ENCODE data around the gene CD58. TPM values are rescaled to one million over a fixed set of nuclear protein-coding genes. Genes with fewer than 3 reads are reported as not detected.

Gene CD58
- total RNA-seq, 1 experiment from 2014 or later, result 5.3 TPM

- CTCF ChIA-PET, result interaction anchor here (0.7 to 4.9 kb wide), 4 partner anchors 8 to 1388 kb away, joined by 3 to 32 read pairs (median 15); no protein-coding TSS in a partner anchor
- POLR2A ChIA-PET, result interaction anchor here (0.7 kb wide), 1 partner anchor 162 kb away, joined by 4 read pairs; no protein-coding TSS in a partner anchor
- DNase-seq (ENCODE audit: low spot score) (no peak), ATAC-seq (no peak)
- Mint-ChIP-seq H3K27me3 (ENCODE audit: low read depth) (no peaks in the 10 kb centered on the region), H3K9me3 (no peaks in the 10 kb centered on the region), H3K27ac (no peak overlapping the region), H3K36me3 (no peaks in the 10 kb centered on the region), H3K4me1 (peaks cover 30% of the 10 kb centered on the region), H3K4me3 (no peak overlapping the region)
- TF ChIP-seq ZNF263 (CRISPR knock-in tag; IDR thresholded peaks at IDR 0.05; ENCODE audit: low read depth) (no peak), TEAD4 (CRISPR knock-in tag; IDR thresholded peaks at IDR 0.05) (no peak), ATF3 (CRISPR knock-in tag; conservative IDR thresholded peaks at IDR 0.05) (no peak), GTF2I (CRISPR knock-in tag; conservative IDR thresholded peaks at IDR 0.05) (no peak), AFF4 (CRISPR knock-in tag; IDR thresholded peaks at IDR 0.05; ENCODE audit: borderline replicate concordance) (no peak), ZNF138 (CRISPR knock-in tag; conservative IDR thresholded peaks at IDR 0.05) (no peak), ATF2 (CRISPR knock-in tag; IDR thresholded peaks at IDR 0.05; ENCODE audit: borderline replicate concordance, low read depth) (no peak), MYBL2 (CRISPR knock-in tag; IDR thresholded peaks at IDR 0.05) (no peak), ATF6 (CRISPR knock-in tag; IDR thresholded peaks at IDR 0.05) (no peak), E2F5 (CRISPR knock-in tag; IDR thresholded peaks at IDR 0.05) (no peak), ZNF512 (CRISPR knock-in tag; IDR thresholded peaks at IDR 0.05; ENCODE audit: borderline replicate concordance) (no peak)
Measured at GRCh38 chr1:116493036-116493435, 77.8 kb downstream of the CD58 start.

- no peak for DNase-seq (ENCODE audit: low spot score)
- ATAC-seq, result no peak
- Mint-ChIP-seq H3K4me1 (peaks cover 30% of the 10 kb centered on the region), H3K4me3 (no peak overlapping the region), H3K9me3 (no peaks in the 10 kb centered on the region), H3K27ac (no peak overlapping the region), H3K27me3 (ENCODE audit: low read depth) (no peaks in the 10 kb centered on the region), H3K36me3 (no peaks in the 10 kb centered on the region)
- ChIA-PET POLR2A (interaction anchor here (0.7 kb wide), 1 partner anchor 163 kb away, joined by 4 read pairs; no protein-coding TSS in a partner anchor), CTCF (interaction anchor here (0.7 to 4.9 kb wide), 3 partner anchors 7 to 1388 kb away, joined by 7 to 32 read pairs (median 23); no protein-coding TSS in a partner anchor)
- TF ChIP-seq ESRRA (CRISPR knock-in tag; IDR thresholded peaks at IDR 0.05; ENCODE audit: borderline replicate concordance) (no peak), TP53 (CRISPR knock-in tag; IDR thresholded peaks at IDR 0.05) (no peak), MXD4 (CRISPR knock-in tag; IDR thresholded peaks at IDR 0.05; ENCODE audit: borderline replicate concordance) (no peak), E2F4 (CRISPR knock-in tag; IDR thresholded peaks at IDR 0.05; ENCODE audit: borderline replicate concordance, low read depth) (no peak), TCF7 (CRISPR knock-in tag; IDR thresholded peaks at IDR 0.05; ENCODE audit: low read depth) (no peak)
Measured at GRCh38 chr1:116492358-116492811, 78.4 kb downstream of the CD58 start.
